CD4-positive, alpha-beta T cell treated with Interleukin-4 for 1 hour (primary cell): ENCODE data around the gene AGPS.
A peak's percentile ranks its signal among the peaks of the same experiment; 100 is the strongest.
"Not testable (repeated sequence)": the region's sequence is repeated elsewhere in the genome, so short reads cannot be mapped to it uniquely, and the experiment has no call there.

Source experiments
- DNase-seq, 2 donors: peaks; one replicate each; pipeline ENCODE4 v3.0.0-alpha.2; 2020 to 2022

Gene AGPS

GRCh38 chr2:177476897-177477296, 84.3 kb downstream of the AGPS start:
- no peak for DNase-seq

DNA sequence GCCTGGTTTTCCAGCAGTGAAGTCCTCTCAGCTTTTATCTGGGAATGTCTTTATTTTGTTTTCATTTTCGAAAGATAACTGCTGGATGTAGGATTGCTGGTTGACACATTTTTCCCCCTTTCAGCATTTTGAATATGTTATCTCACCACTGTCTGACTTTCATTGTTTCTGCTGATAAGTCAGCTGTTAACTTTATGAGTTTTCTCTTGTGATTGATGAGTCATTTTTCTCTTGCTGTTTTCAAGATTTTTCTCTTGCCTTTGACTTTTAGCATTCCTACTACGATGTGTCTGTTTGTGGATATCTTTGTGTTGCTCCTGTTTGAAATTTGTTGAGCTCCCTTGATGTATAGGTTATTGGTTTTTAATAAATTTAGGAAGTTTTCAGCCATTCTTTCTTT, 85.5 kb downstream of the AGPS start:
- DNase-seq: no peak

GRCh38 chr2:177478907-177479306, 86.3 kb downstream of the AGPS start:
- no peak for DNase-seq

GRCh38 chr2:177482195-177482594, 89.6 kb downstream of the AGPS start:
- no peak for DNase-seq

GRCh38 chr2:177483531-177483930, 91.0 kb downstream of the AGPS start:
- DNase-seq: no peak

DNA sequence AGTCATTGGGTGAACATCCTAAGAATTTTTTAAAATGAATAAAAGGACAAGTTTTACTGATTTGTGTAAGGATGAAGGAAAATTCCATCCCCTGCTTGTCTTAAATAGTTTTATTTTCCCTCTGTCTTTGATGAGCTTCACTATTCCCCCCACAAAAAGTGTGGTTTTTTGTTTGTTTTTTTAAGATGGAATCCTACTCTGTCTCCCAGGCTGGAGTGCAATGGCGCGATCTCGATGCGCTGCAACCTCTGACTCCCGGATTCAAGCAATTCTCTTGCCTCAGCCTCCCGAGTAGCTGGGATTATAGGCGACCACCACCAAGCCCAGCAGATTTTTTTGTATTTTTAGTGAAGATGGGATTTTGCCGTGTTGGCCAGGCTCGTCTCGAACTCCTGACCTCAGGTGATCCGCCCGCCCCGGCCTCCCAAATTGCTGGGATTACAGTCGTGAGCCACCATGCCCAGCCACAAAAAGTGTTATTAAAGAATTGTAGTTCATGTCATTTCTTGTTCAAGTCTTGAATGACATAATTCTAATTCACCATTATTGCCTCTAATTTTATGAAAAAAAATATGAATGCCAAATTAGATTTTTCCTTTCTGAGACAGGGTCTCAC, 91.7 kb downstream of the AGPS start:
- no peak for DNase-seq

GRCh38 chr2:177485657-177486056, 93.1 kb downstream of the AGPS start:
- not testable (repeated sequence) for DNase-seq

DNA sequence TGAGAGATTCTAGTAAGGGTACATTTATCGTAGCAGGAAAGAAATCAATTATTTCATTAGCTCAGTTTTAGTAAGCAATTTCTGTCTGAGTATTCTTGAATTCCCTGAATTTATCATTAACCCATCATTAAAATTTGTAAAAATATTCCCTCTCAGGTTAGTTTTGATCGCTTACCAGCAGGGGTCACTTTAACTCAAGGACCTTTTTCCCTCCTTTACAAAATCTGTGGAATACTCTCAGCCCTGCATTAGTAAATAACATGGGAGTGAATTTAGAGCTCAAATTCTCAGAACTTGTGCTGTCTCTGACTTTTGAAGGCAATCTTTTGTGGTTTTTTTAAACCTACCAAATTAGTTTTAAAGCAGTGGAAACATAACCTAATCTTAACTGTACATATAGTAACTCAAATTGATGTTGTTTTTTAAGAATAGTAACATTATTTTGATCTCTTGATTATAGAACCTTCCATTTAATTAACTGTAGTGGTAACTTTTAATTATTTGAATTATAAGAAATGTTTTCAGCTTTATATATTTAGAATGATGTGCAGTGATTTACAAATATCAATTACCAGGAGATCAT, 97.2 kb downstream of the AGPS start:
- DNase-seq: peak in 1 of 2 donors; percentile 7

DNA sequence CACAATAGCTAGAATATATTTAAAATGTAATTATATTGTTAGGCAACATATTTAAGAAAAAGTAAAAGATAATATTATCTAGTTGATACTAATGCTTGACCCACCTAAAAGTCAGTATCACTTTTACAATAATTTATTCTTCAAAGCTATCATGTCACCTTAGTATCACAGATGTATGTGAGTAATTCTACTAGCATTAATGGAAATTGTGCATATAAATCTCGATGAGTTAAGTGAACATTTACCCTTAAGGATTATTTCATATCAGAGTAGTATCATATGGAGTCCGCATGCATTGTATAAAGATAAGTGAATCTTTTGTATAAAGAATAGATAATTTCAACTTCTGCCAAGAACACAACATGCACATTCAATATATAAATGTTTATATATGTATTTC, 103.4 kb downstream of the AGPS start:
- no peak for DNase-seq

- DNase-seq: no peak
These were observed 104.3 kb downstream of the AGPS start for GRCh38 chr2:177496921-177497320.

DNA sequence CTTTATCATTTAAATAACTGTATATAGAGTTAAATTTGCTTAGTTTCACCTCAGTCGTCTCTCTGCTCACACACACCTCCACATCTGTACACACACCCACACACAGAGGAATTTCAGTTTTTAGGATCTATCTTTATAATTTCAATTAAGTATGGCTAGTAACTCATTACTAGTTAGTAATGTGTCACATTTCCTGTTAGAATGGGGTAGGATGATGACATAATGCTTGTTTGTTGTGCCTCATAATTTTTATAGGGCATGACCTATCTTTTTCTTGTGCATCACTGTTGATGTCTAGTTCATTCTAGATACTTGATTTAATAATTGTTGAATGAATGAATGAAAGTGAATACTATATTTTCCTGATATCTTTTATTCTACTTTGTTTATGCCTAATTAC, 108.6 kb downstream of the AGPS start:
- no peak for DNase-seq

DNA sequence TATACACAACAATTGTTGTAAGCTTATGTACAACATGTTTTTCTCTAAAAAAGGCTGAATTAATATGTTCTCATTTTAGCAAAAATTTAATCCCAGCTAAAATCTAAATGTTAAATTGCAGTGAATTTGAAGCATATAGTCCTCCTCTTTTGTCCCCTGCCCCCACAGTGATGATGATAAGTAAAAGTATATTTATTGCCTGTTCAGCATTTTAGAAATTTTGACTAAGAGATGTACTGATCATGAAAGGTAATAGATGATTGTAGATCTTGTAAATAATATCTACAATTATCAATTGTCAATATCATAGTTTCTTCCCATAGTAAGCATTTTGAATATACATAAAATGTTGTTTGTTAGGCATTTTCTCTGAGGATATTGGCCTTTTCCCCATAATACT, 113.9 kb downstream of the AGPS start:
- no peak for DNase-seq

DNA sequence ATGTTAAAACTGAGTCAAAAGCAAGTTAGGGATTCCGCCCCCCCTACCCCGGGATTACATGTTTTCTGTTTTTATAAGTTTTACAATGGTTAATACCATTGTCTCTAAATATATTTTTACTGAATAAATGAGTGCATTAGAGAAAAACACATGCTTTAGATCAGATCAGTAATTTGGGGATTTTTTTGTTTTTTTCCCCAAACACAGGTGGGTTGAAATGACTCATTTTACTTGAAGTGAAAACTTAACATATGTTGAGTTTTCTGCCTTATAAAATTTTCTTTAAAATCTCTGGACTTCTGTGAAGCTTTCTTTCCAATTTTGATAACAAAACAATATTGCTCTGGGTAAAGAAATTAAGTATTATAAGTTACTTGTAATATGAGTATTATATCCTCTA, 114.4 kb downstream of the AGPS start:
- no peak for DNase-seq

DNA sequence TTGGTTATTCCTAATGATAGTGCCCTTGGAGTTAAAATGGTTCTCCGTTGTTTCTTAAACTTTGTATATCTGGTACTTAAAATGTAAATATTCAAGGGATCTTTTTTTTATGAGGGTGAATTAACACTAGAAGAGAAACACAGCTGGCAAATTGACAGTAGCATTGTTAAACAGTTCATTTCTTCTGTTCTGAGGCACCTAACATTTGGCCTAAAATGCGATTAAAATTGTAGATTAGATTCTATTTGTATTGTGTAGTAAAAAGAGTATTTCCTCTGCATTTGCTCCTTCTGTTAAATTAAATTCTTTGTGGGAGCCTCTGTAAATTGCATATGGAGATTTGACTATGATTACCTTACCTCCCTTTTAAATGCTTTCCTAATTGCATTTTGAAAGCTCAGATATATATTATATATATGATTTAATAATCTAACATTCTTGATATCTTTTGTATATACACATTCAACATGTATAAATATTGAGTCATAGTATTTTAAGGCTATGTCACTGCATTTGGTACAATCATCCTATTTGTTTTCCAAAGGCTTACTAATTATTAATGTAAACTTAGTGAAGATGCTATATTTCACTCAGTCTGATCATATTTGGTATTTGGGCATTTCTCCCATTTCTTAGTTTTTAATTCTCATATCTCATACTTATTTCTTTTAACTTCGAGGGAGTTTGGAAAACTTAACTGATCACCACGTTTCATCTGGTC, 124.4 kb downstream of the AGPS start:
- DNase-seq: no peak

DNA sequence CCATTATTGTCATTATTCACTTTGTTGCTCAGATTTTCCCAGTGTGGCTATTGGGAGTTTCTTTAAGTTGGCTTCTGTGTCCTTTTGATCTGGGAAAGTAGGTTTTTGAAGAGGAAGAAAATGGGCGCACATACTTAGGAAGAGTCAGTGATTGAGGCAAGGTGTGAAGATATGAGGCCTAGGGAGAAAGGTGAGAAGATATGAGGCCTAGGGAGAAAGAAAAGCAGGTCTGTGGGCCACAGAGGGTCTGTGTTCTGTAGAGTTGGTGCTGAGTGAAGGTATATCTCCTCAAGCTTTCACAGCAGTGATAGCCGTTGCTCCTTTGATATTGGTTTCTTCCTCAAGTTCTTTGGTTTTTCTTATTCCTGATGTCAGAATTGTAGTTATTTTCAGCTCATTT, 126.2 kb downstream of the AGPS start:
- DNase-seq: no peak

- DNase-seq: no peak
These were observed 127.1 kb downstream of the AGPS start for GRCh38 chr2:177519534-177520115.

- no peak for DNase-seq
These were observed 127.8 kb downstream of the AGPS start for GRCh38 chr2:177520324-177520723.

DNA sequence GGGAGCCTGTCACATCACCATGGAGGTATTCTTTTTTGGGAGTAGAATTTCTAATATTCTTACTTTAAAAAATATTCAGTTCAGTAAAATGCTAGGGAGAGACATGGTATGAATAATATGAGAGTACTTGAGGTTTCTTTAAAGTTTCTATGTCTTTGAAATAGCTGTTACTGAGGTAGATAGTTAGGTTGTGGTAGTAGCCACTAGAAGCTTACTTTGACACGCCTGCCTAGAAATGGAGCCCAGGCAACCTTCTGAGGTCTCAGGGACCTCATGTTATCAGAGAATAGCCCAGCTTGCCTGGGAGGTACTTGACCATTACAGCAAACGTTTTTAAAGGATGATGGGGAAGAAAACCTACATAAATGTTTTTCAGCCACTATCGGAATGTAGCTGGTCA, 131.2 kb downstream of the AGPS start:
- DNase-seq: no peak

DNA sequence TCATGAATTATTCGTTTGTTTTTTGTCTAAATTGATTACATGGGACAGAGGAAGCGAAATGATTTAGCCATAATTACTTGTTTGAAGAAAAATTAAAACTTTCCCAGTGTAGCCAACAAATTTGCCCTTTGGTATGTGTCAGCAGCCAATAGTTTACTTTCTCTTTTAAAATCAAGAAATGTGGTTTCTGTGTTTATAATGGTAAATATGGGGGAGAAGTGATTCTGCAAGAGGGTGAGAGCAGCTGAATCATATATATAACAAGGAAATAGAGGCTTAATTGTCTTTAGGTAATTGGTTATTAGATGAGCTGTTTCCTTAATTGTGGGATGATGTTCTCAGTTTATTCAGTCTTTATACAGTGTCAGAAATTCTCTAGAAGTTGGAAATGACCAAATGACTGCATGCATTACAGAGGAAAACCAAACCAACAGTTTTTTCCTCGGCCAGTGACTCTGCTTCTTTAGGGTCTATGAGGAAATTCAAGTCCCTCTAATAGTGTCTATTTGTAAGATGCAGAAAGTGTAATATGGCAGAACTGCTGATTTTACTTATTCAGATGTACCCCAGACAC, 132.9 kb downstream of the AGPS start:
- DNase-seq: no peak

- DNase-seq: no peak
These were observed 135.9 kb downstream of the AGPS start for GRCh38 chr2:177528351-177528933.

GRCh38 chr2:177529166-177529565, 136.6 kb downstream of the AGPS start:
- no peak for DNase-seq

GRCh38 chr2:177530561-177530960, 138.0 kb downstream of the AGPS start:
- no peak for DNase-seq

DNA sequence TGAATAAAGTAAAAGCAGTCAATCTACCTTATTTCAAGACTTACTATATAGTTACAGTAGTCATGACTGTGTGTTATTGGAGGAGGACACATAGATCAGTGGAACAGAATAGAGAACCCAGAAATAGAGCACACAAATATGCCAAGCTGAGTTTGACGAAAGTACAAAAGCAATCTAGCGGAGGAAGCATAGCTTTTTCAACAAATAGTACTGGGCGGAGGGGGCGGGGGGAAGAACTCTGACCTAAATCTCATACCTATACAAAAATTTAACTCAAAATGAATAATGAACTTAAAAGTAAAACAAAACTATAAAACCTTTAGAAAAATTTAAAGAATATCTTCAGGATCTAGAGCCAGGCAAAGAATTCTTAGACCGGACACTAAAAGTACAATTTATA, 139.1 kb downstream of the AGPS start:
- DNase-seq: no peak
